GM12872 (cell line): ENCODE measurements around the gene MAP1LC3C.

ENCODE experiments used
- CTCF ChIP-seq: IDR thresholded peaks from 3 replicates; pipeline ENCODE4 v1.5.1; 2011; ENCODE audit warnings: low read depth, mild to moderate bottlenecking, low read length, moderate library complexity; ENCODE audit not compliant: insufficient read depth

MAP1LC3C gene

DNA sequence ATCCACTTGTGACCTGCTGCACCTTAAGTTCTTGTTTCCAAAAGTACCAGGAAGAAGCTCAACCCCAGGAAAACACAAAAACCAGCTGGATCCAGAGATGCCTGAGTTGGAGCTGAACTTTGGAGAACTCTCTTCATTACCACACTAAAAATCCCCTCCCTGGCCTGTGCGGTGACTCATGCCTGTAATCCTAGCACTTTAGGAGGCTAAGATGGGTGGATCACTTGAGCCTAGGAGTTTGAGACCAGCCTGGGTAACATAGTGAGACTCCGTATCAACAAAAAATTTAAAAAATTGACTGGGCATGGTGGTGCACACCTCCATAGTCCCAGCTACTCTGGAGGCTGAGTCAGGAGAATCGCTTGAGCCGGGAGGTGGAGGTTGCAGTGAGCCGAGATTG, 6.2 kb downstream of the MAP1LC3C start:
- no peak for TF ChIP-seq CTCF

- no peak for TF ChIP-seq CTCF
Measured at GRCh38 chr1:241990040-241990439, 8.9 kb downstream of the MAP1LC3C start.

GRCh38 chr1:241985787-241986186, 13.1 kb downstream of the MAP1LC3C start:
- peak; percentile 63 for TF ChIP-seq CTCF

- TF ChIP-seq CTCF: no peak
Measured at GRCh38 chr1:241979926-241980325, 19.0 kb downstream of the MAP1LC3C start.

- no peak for TF ChIP-seq CTCF
Measured at GRCh38 chr1:241979071-241979470, 19.8 kb downstream of the MAP1LC3C start.

- no peak for TF ChIP-seq CTCF
Measured at GRCh38 chr1:241976229-241976628, 22.7 kb downstream of the MAP1LC3C start.

DNA sequence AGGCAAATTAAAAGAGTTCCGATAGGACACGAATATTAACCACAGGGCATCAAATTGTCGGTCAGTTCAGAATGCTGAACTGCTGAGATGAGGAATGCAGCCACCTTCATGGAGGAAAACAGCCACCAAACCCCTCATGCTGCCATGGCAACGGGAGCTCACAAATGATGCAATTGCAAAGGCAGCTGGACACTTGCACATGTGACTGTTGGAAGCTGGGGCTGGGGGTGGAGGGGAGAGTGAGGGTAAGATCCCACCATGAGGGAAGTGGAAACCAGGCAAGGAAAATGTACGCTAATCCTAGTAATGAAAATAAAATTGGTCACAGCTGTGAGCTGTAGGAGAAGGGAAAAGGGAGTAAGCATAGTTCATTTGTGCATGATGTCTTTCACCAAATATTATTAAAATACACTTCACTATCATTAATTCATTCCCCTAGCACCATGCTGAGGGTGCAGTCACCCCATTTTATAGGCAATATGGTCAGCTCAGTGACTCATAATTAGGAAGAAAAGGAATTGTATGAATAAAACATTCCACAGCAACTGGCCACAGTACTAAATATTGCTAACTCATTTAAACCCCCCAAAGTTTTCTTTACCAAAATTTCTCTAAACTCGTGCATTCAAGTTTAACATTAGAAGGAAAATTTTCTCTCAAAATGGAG, 26.1 kb downstream of the MAP1LC3C start:
- no peak for TF ChIP-seq CTCF
